ENCODE data around the gene EXOC4.
"Not testable (repeated sequence)": the region's sequence is repeated elsewhere in the genome, so short reads cannot be mapped to it uniquely, and the experiment has no call there.

EXOC4 gene

GRCh38 chr7:133275008-133275407 is 22.1 kb downstream of the EXOC4 start:
- no peak for DNase-seq (ENCODE audit: low read depth in 1 of 2, low spot score in 1 of 2)

GRCh38 chr7:133275446-133276095 is 22.7 kb downstream of the EXOC4 start:
- no peak for DNase-seq (ENCODE audit: low read depth in 1 of 2, low spot score in 1 of 2)

GRCh38 chr7:133278975-133279374 is 26.1 kb downstream of the EXOC4 start:
- DNase-seq (ENCODE audit: low read depth in 1 of 2, low spot score in 1 of 2), result not testable (repeated sequence)

- DNase-seq (ENCODE audit: low read depth in 1 of 2, low spot score in 1 of 2), result no peak
Observed at GRCh38 chr7:133282094-133282493, 29.2 kb downstream of the EXOC4 start.

GRCh38 chr7:133284092-133284491 is 31.2 kb downstream of the EXOC4 start:
- DNase-seq (ENCODE audit: low read depth in 1 of 2, low spot score in 1 of 2), result no peak

- no peak for DNase-seq (ENCODE audit: low read depth in 1 of 2, low spot score in 1 of 2)
Observed at GRCh38 chr7:133288970-133289369, 36.1 kb downstream of the EXOC4 start.

GRCh38 chr7:133290041-133290440 is 37.2 kb downstream of the EXOC4 start:
- no peak for DNase-seq (ENCODE audit: low read depth in 1 of 2, low spot score in 1 of 2)

- DNase-seq (ENCODE audit: low read depth in 1 of 2, low spot score in 1 of 2), result no peak
Observed at GRCh38 chr7:133290676-133291333, 37.9 kb downstream of the EXOC4 start.

GRCh38 chr7:133292631-133293030 is 39.8 kb downstream of the EXOC4 start:
- no peak for DNase-seq (ENCODE audit: low read depth in 1 of 2, low spot score in 1 of 2)

GRCh38 chr7:133293384-133294160 is 40.7 kb downstream of the EXOC4 start:
- DNase-seq (ENCODE audit: low read depth in 1 of 2, low spot score in 1 of 2), result no peak

GRCh38 chr7:133294234-133294633 is 41.4 kb downstream of the EXOC4 start:
- no peak for DNase-seq (ENCODE audit: low read depth in 1 of 2, low spot score in 1 of 2)

- no peak for DNase-seq (ENCODE audit: low read depth in 1 of 2, low spot score in 1 of 2)
Observed at GRCh38 chr7:133295484-133295883, 42.6 kb downstream of the EXOC4 start.

- DNase-seq (ENCODE audit: low read depth in 1 of 2, low spot score in 1 of 2), result no peak
Observed at GRCh38 chr7:133297093-133297492, 44.2 kb downstream of the EXOC4 start.

GRCh38 chr7:133298080-133298479 is 45.2 kb downstream of the EXOC4 start:
- DNase-seq (ENCODE audit: low read depth in 1 of 2, low spot score in 1 of 2), result no peak

GRCh38 chr7:133299676-133300075 is 46.8 kb downstream of the EXOC4 start:
- no peak for DNase-seq (ENCODE audit: low read depth in 1 of 2, low spot score in 1 of 2)

- DNase-seq (ENCODE audit: low read depth in 1 of 2, low spot score in 1 of 2), result no peak
Observed at GRCh38 chr7:133300088-133300487, 47.2 kb downstream of the EXOC4 start.

GRCh38 chr7:133300811-133301210 is 47.9 kb downstream of the EXOC4 start:
- DNase-seq (ENCODE audit: low read depth in 1 of 2, low spot score in 1 of 2), result no peak

- no peak for DNase-seq (ENCODE audit: low read depth in 1 of 2, low spot score in 1 of 2)
Observed at GRCh38 chr7:133301444-133301843, 48.6 kb downstream of the EXOC4 start.

GRCh38 chr7:133303372-133303771 is 50.5 kb downstream of the EXOC4 start:
- no peak for DNase-seq (ENCODE audit: low read depth in 1 of 2, low spot score in 1 of 2)

- DNase-seq (ENCODE audit: low read depth in 1 of 2, low spot score in 1 of 2), result no peak
Observed at GRCh38 chr7:133303931-133304330, 51.1 kb downstream of the EXOC4 start.

GRCh38 chr7:133309333-133309732 is 56.5 kb downstream of the EXOC4 start:
- DNase-seq (ENCODE audit: low read depth in 1 of 2, low spot score in 1 of 2), result no peak

- no peak for DNase-seq (ENCODE audit: low read depth in 1 of 2, low spot score in 1 of 2)
Observed at GRCh38 chr7:133310232-133310862, 57.5 kb downstream of the EXOC4 start.

Measured in activated T-helper 1 cell treated with anti-CD3 and anti-CD28 coated beads, Interleukin-2, amount 50 U/mL, for 16 hours (primary cell).